CD4-positive, alpha-beta memory T cell (primary cell): ENCODE measurements around the gene LMAN2. TPM values are rescaled to one million over a fixed set of nuclear protein-coding genes. Genes with fewer than 3 reads are reported as not detected.

Experiments
- CTCF ChIA-PET: fragments of 350-600 bp; sonication (Branson Sonifier 250); formaldehyde crosslinking; loops from one replicate; lab custom pipeline; 2021; ENCODE audit warnings: inconsistent platforms; ENCODE audit not compliant: partially characterized antibody; lab: Charles Lee
- POLR2A ChIA-PET: fragments of 350-600 bp; sonication (Branson Sonifier 250); formaldehyde crosslinking; loops from one replicate; lab custom pipeline; 2021; ENCODE audit not compliant: partially characterized antibody; lab: Charles Lee
- DNase-seq, 5 donors: peaks; one replicate each; pipeline versions ENCODE4 v3.0.0 to v3.0.0-alpha.2; 2020 to 2022; ENCODE audit warnings: mixed read lengths in 1 of 5
- H3K27ac ChIP-seq: one replicate; pipeline ENCODE4 v1.7.0; 2013; ENCODE audit warnings: low read depth, low read length
- H3K27me3 ChIP-seq: 2 replicates; pipeline ENCODE4 v1.7.0; 2013; ENCODE audit warnings: mild to moderate bottlenecking, low read length, moderate library complexity; ENCODE audit not compliant: insufficient read depth
- H3K36me3 ChIP-seq: 2 replicates; pipeline ENCODE4 v1.7.0; 2013; ENCODE audit warnings: mild to moderate bottlenecking, low read length, moderate library complexity; ENCODE audit not compliant: insufficient read depth
- H3K4me1 ChIP-seq: 2 replicates; pipeline ENCODE4 v1.7.0; 2013; ENCODE audit warnings: mild to moderate bottlenecking, low read length, moderate library complexity; ENCODE audit not compliant: insufficient read depth
- H3K4me3 ChIP-seq, 2 donors: one replicate each; pipeline ENCODE4 v1.7.0; 2013; ENCODE audit warnings: low read length in 2 of 2, mild to moderate bottlenecking in 1 of 2
- H3K9me3 ChIP-seq, 2 donors: one replicate each; pipeline ENCODE4 v1.7.0; 2013; ENCODE audit warnings: low read length in 2 of 2, control low read depth in 1 of 2; ENCODE audit not compliant: control insufficient read depth in 1 of 2
- H3K27ac Mint-ChIP-seq, 7 donors: one replicate each; pipeline ENCODE4 v1.8.0; 2020 to 2021; ENCODE audit warnings: mixed read lengths in 7 of 7, mild to moderate bottlenecking in 6 of 7, inconsistent platforms in 3 of 7, moderate library complexity in 3 of 7
- H3K27me3 Mint-ChIP-seq, 2 donors: one replicate each; pipeline ENCODE4 v1.8.0; 2020 to 2021; ENCODE audit warnings: mixed read lengths in 2 of 2
- H3K36me3 Mint-ChIP-seq, 2 donors: one replicate each; pipeline ENCODE4 v1.8.0; 2020 to 2021; ENCODE audit warnings: mixed read lengths in 2 of 2, inconsistent platforms in 1 of 2, mild to moderate bottlenecking in 1 of 2
- H3K4me1 Mint-ChIP-seq, 4 donors: one replicate each; pipeline ENCODE4 v1.8.0; 2020 to 2021; ENCODE audit warnings: mixed read lengths in 4 of 4, mild to moderate bottlenecking in 1 of 4
- H3K4me3 Mint-ChIP-seq, 8 donors: one replicate each; pipeline ENCODE4 v1.8.0; 2020 to 2021; ENCODE audit warnings: mixed read lengths in 8 of 8, mild to moderate bottlenecking in 7 of 8, moderate library complexity in 6 of 8, inconsistent platforms in 3 of 8
- H3K9me3 Mint-ChIP-seq, 8 donors: one replicate each; pipeline ENCODE4 v1.8.0; 2020 to 2021; ENCODE audit warnings: mixed read lengths in 8 of 8, mild to moderate bottlenecking in 5 of 8, inconsistent platforms in 3 of 8, moderate library complexity in 1 of 8
- intact Hi-C: fragments of 100-400 bp; cut with micrococcal nuclease; formaldehyde crosslinking; loops from one replicate; pipeline ENCODE4 v1.15.1; 2023
- polyA plus RNA-seq, 2 donors: library from polyadenylated mRNA; unstranded; fragments of 300-500 nt; fragmentation: Illumina TruSeq; gene quantifications; one replicate each; pipeline ENCODE4 v1.2.3, GENCODE V29; 2021
- total RNA-seq, 2 experiments: library from RNA; stranded (reverse); gene quantifications; one replicate each; pipeline ENCODE4 v1.2.3, GENCODE V29; 2021

Gene LMAN2
- total and polyA plus RNA-seq, 4 experiments from 2014 or later: 114 to 322 (median 173) TPM

GRCh38 chr5:177387405-177387804 lies 35.9 kb upstream of the LMAN2 start:
- Histone ChIP-seq H3K4me3 (no peak overlapping the region), H3K36me3 (no peaks in the 10 kb centered on the region), H3K27ac (peak overlapping the region; percentile 71), H3K27me3 (no peaks in the 10 kb centered on the region), H3K4me1 (peaks cover 58% of the 10 kb centered on the region), H3K9me3 (no peaks in the 10 kb centered on the region)
- ChIA-PET POLR2A (interaction anchor here (3.8 to 10.3 kb wide), 4 partner anchors 16 to 67 kb away, joined by 33 to 138 read pairs (median 76); partner anchors contain the start of genes PFN3 and RGS14), CTCF (interaction anchor here (1.4 to 11.6 kb wide), 5 partner anchors 16 to 69 kb away, joined by 3 to 295 read pairs (median 140); partner anchors contain the start of gene PFN3)
- Mint-ChIP-seq H3K36me3 (no peaks in the 10 kb centered on the region), H3K27me3 (no peaks in the 10 kb centered on the region), H3K4me1 (peaks cover 37 to 72% (median 45%) of the 10 kb centered on the region in 4 donors), H3K4me3 (no peak overlapping the region), H3K27ac (peak overlapping the region in 4 of 7 donors; percentile 12 to 50 (median 20)), H3K9me3 (peaks cover 0 to 1% (median 0%) of the 10 kb centered on the region in 8 donors)
- DNase-seq: no peak
- intact Hi-C loops: no loop called here

- Mint-ChIP-seq H3K4me1 (peaks cover 39 to 75% (median 44%) of the 10 kb centered on the region in 4 donors), H3K27ac (peak overlapping the region in 1 of 7 donors; percentile 21), H3K27me3 (no peaks in the 10 kb centered on the region), H3K9me3 (peaks cover 0 to 1% (median 0%) of the 10 kb centered on the region in 8 donors), H3K4me3 (no peak overlapping the region), H3K36me3 (no peaks in the 10 kb centered on the region)
- H3K27ac ChIP-seq: no peak overlapping the region
- no peaks in the 10 kb centered on the region for H3K9me3 ChIP-seq
- no peaks in the 10 kb centered on the region for H3K27me3 ChIP-seq
- peaks cover 58% of the 10 kb centered on the region for H3K4me1 ChIP-seq
- peak in 1 of 5 donors; percentile 18 for DNase-seq
- intact Hi-C loops: no loop called here
- ChIA-PET POLR2A (interaction anchor here (0.7 to 10.3 kb wide), 5 partner anchors 14 to 46 kb away, joined by 3 to 138 read pairs (median 6); partner anchors contain the start of gene PFN3), CTCF (interaction anchor here (1.0 to 11.6 kb wide), 7 partner anchors 15 to 78 kb away, joined by 3 to 295 read pairs (median 27); partner anchors contain the start of gene PFN3)
- H3K36me3 ChIP-seq: no peaks in the 10 kb centered on the region
- H3K4me3 ChIP-seq: no peak overlapping the region
Observed at GRCh38 chr5:177386542-177386941, 35.1 kb upstream of the LMAN2 start.

GRCh38 chr5:177385720-177386119 lies 34.3 kb upstream of the LMAN2 start:
- Mint-ChIP-seq H3K4me3 (peak overlapping the region in 5 of 8 donors; percentile 13 to 74 (median 35)), H3K36me3 (no peaks in the 10 kb centered on the region), H3K27me3 (no peaks in the 10 kb centered on the region)

GRCh38 chr5:177384134-177384533 lies 32.7 kb upstream of the LMAN2 start, which contains the start of gene SLC34A1:
SLC34A1 (plus strand) TSS chr5:177384434; CDS start chr5:177385742, 1,308 bp downstream.
- H3K27me3 ChIP-seq: no peaks in the 10 kb centered on the region
- ChIA-PET POLR2A (interaction anchor here (0.6 to 10.3 kb wide), 3 partner anchors 11 to 171 kb away, joined by 6 to 138 read pairs (median 14); partner anchors contain the start of gene PFN3), CTCF (interaction anchor here (1.1 to 9.6 kb wide), 6 partner anchors 12 to 118 kb away, joined by 3 to 295 read pairs (median 12); partner anchors contain the start of genes PFN3 and RGS14)
- H3K9me3 ChIP-seq: no peaks in the 10 kb centered on the region
- Mint-ChIP-seq H3K9me3 (peaks cover 0 to 1% (median 0%) of the 10 kb centered on the region in 8 donors), H3K27me3 (no peaks in the 10 kb centered on the region), H3K36me3 (no peaks in the 10 kb centered on the region), H3K27ac (peak within 1 kb of the TSS in 5 of 7 donors; percentile 16 to 75 (median 43)), H3K4me1 (peaks cover 23 to 67% (median 30%) of the 10 kb centered on the region in 4 donors), H3K4me3 (peak within 1 kb of the TSS in 2 of 8 donors; percentile 38 to 74)
- DNase-seq: no peak
- H3K4me3 ChIP-seq: no peak within 1 kb of the TSS
- intact Hi-C loops: no loop called here
- H3K36me3 ChIP-seq: no peaks in the 10 kb centered on the region
- peaks cover 43% of the 10 kb centered on the region for H3K4me1 ChIP-seq
- H3K27ac ChIP-seq: no peak within 1 kb of the TSS

More at GRCh38 chr5:177385720-177386119, 34.3 kb upstream of the LMAN2 start:
- CTCF ChIA-PET: interaction anchor here (5.2 to 11.6 kb wide), 4 partner anchors 14 to 70 kb away, joined by 27 to 295 read pairs (median 206); partner anchors contain the start of gene PFN3
- Mint-ChIP-seq H3K9me3 (peaks cover 0 to 1% (median 0%) of the 10 kb centered on the region in 8 donors), H3K27ac (peak overlapping the region in 2 of 7 donors; percentile 16 to 81), H3K4me1 (peaks cover 32 to 72% (median 40%) of the 10 kb centered on the region in 4 donors)
- Histone ChIP-seq H3K27me3 (no peaks in the 10 kb centered on the region), H3K36me3 (no peaks in the 10 kb centered on the region), H3K27ac (no peak overlapping the region), H3K4me3 (no peak overlapping the region), H3K4me1 (peaks cover 53% of the 10 kb centered on the region), H3K9me3 (no peaks in the 10 kb centered on the region)
- POLR2A ChIA-PET: interaction anchor here (1.0 to 10.3 kb wide), 4 partner anchors 13 to 22 kb away, joined by 3 to 138 read pairs (median 6); partner anchors contain the start of gene PFN3
- no peak for DNase-seq
- intact Hi-C loops: no loop called here

- H3K27me3 Mint-ChIP-seq: no peaks in the 10 kb centered on the region
- H3K4me3 Mint-ChIP-seq: no peak overlapping the region
- H3K4me1 Mint-ChIP-seq: peaks cover 14 to 61% (median 23%) of the 10 kb centered on the region in 4 donors
- H3K36me3 ChIP-seq: no peaks in the 10 kb centered on the region
- peaks cover 35% of the 10 kb centered on the region for H3K4me1 ChIP-seq
- H3K9me3 ChIP-seq: no peaks in the 10 kb centered on the region
- no peak overlapping the region for H3K27ac Mint-ChIP-seq
- ChIA-PET CTCF (interaction anchor here (0.9 to 9.6 kb wide), 10 partner anchors 8 to 118 kb away, joined by 3 to 295 read pairs (median 5); partner anchors contain the start of gene PFN3), POLR2A (interaction anchor here (1.3 to 2.3 kb wide), 2 partner anchors 10 to 19 kb away, joined by 4 to 14 read pairs; no protein-coding TSS in a partner anchor)
- H3K27me3 ChIP-seq: no peaks in the 10 kb centered on the region
- no peak overlapping the region for H3K4me3 ChIP-seq
- intact Hi-C loops: no loop called here
- DNase-seq: peak in 1 of 5 donors; percentile 6
- H3K9me3 Mint-ChIP-seq: peaks cover 0 to 1% (median 0%) of the 10 kb centered on the region in 8 donors
- H3K36me3 Mint-ChIP-seq: no peaks in the 10 kb centered on the region
- no peak overlapping the region for H3K27ac ChIP-seq
Observed at GRCh38 chr5:177383181-177383580, 31.7 kb upstream of the LMAN2 start.

- no peaks in the 10 kb centered on the region for H3K36me3 Mint-ChIP-seq
- peaks cover 0 to 1% (median 0%) of the 10 kb centered on the region in 8 donors for H3K9me3 Mint-ChIP-seq
- intact Hi-C loops: no loop called here
- H3K4me3 Mint-ChIP-seq: no peak overlapping the region
- no peak overlapping the region for H3K4me3 ChIP-seq
- peaks cover 28% of the 10 kb centered on the region for H3K4me1 ChIP-seq
- peak overlapping the region in 3 of 7 donors; percentile 42 to 90 (median 76) for H3K27ac Mint-ChIP-seq
- H3K4me1 Mint-ChIP-seq: peaks cover 11 to 58% (median 20%) of the 10 kb centered on the region in 4 donors
- no peaks in the 10 kb centered on the region for H3K27me3 ChIP-seq
- H3K9me3 ChIP-seq: no peaks in the 10 kb centered on the region
- POLR2A ChIA-PET: interaction anchor here (1.3 to 2.3 kb wide), 2 partner anchors 10 to 20 kb away, joined by 4 to 14 read pairs; no protein-coding TSS in a partner anchor
- H3K36me3 ChIP-seq: no peaks in the 10 kb centered on the region
- DNase-seq: peak in 1 of 5 donors; percentile 23
- no peaks in the 10 kb centered on the region for H3K27me3 Mint-ChIP-seq
- no peak overlapping the region for H3K27ac ChIP-seq
- CTCF ChIA-PET: interaction anchor here (0.9 to 9.6 kb wide), 9 partner anchors 8 to 119 kb away, joined by 3 to 295 read pairs (median 5); partner anchors contain the start of gene PFN3
Observed at GRCh38 chr5:177382423-177383029, 31.1 kb upstream of the LMAN2 start.
